ENCODE measurements around the gene PTTG2.
"Not testable (repeated sequence)": the region's sequence is repeated elsewhere in the genome, so short reads cannot be mapped to it uniquely, and the experiment has no call there.

PTTG2 gene

GRCh38 chr4:37960679-37961450 lies 667 bp downstream of the PTTG2 start:
- TF ChIP-seq POLR2AphosphoS5 (IDR thresholded peaks at IDR 0.05; ENCODE audit: low read depth, low read length) (no peak), POLR2A (IDR thresholded peaks at IDR 0.05; ENCODE audit: low read depth, low read length) (no peak), TAF1 (IDR thresholded peaks at IDR 0.05; ENCODE audit: borderline replicate concordance, low read depth, low read length) (no peak)
- DNase-seq (ENCODE audit: insufficient read length) (no peak), FAIRE-seq (no peak)

- DNase-seq (ENCODE audit: insufficient read length) (no peak), FAIRE-seq (peak; percentile 84)
- TF ChIP-seq POLR2A (IDR thresholded peaks at IDR 0.05; ENCODE audit: low read depth, low read length) (no peak), TAF1 (IDR thresholded peaks at IDR 0.05; ENCODE audit: borderline replicate concordance, low read depth, low read length) (no peak), POLR2AphosphoS5 (IDR thresholded peaks at IDR 0.05; ENCODE audit: low read depth, low read length) (no peak)
Observed at GRCh38 chr4:37964734-37965457, 4.7 kb downstream of the PTTG2 start.

DNA sequence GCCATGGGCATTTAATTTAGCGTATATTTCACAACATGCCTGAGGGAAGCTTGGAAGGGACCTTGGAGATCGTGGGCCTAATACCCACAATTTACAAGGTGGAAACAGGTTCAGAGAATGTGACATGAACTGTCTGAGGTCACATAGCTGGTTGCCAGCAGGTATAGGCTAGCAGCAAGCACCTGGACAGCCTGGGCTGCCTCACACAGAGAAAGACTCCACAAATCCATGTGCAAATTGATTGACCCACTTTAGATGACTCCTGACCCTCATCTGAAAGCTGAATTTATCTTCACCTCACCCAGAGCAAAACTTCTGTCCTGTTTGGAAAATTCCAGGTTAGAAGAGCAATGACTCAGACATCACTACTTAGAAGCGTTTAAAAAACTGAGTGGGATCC lies 5.8 kb downstream of the PTTG2 start:
- FAIRE-seq, result no peak
- TF ChIP-seq POLR2A (IDR thresholded peaks at IDR 0.05; ENCODE audit: low read depth, low read length) (no peak), POLR2AphosphoS5 (IDR thresholded peaks at IDR 0.05; ENCODE audit: low read depth, low read length) (no peak), TAF1 (IDR thresholded peaks at IDR 0.05; ENCODE audit: borderline replicate concordance, low read depth, low read length) (no peak)
- DNase-seq (ENCODE audit: insufficient read length), result no peak

DNA sequence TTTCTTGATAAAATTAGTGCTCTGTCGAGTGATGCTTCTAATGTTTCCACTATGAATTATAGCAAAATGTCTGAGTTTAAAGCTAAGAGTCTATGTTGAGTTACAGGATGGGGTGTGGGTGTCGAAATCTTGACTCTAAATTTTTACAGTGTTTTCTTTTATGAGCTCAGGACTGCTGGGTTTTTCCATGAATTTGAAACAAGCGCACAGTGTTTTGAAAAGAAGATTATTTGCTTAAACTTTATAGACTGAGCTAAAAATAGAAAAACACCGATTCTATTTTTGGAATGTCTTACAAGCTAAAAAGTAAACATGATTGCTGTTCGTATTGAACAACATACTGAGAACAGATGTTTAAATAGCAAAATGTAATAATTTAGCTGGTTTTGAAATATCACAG lies 7.5 kb downstream of the PTTG2 start:
- DNase-seq (ENCODE audit: insufficient read length), result no peak
- no peak for FAIRE-seq
- TF ChIP-seq POLR2A (IDR thresholded peaks at IDR 0.05; ENCODE audit: low read depth, low read length), result no peak
- TF ChIP-seq TAF1 (IDR thresholded peaks at IDR 0.05; ENCODE audit: borderline replicate concordance, low read depth, low read length), result no peak
- TF ChIP-seq POLR2AphosphoS5 (IDR thresholded peaks at IDR 0.05; ENCODE audit: low read depth, low read length), result no peak

- FAIRE-seq (peak; percentile 9), DNase-seq (ENCODE audit: insufficient read length) (no peak)
- no peak for TF ChIP-seq POLR2A (IDR thresholded peaks at IDR 0.05; ENCODE audit: low read depth, low read length)
- no peak for TF ChIP-seq POLR2AphosphoS5 (IDR thresholded peaks at IDR 0.05; ENCODE audit: low read depth, low read length)
- no peak for TF ChIP-seq TAF1 (IDR thresholded peaks at IDR 0.05; ENCODE audit: borderline replicate concordance, low read depth, low read length)
Observed at GRCh38 chr4:37968747-37969146, 8.5 kb downstream of the PTTG2 start.

DNA sequence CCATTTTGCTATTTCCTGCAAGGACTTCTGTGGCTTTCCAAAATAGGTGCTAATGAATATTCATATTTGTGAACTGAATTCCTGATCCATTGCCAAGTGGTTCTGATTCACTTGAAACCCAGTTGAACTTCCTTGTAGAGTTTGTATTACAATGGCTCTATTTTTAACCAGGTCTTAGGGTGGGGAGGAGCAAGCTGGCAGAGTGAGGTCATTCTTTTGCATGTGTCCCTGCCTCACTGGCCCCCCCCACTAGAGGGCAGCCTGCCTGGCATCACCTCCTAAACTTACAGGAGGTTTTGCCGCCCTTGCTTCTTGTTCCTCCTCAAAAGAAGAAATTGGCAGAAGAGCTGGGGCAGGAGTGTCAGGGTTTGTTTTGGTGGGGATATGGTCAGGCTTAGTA lies 10.5 kb downstream of the PTTG2 start:
- DNase-seq (ENCODE audit: insufficient read length) (no peak), FAIRE-seq (no peak)
- no peak for TF ChIP-seq TAF1 (IDR thresholded peaks at IDR 0.05; ENCODE audit: borderline replicate concordance, low read depth, low read length)
- TF ChIP-seq POLR2AphosphoS5 (IDR thresholded peaks at IDR 0.05; ENCODE audit: low read depth, low read length), result no peak
- TF ChIP-seq POLR2A (IDR thresholded peaks at IDR 0.05; ENCODE audit: low read depth, low read length), result no peak

DNA sequence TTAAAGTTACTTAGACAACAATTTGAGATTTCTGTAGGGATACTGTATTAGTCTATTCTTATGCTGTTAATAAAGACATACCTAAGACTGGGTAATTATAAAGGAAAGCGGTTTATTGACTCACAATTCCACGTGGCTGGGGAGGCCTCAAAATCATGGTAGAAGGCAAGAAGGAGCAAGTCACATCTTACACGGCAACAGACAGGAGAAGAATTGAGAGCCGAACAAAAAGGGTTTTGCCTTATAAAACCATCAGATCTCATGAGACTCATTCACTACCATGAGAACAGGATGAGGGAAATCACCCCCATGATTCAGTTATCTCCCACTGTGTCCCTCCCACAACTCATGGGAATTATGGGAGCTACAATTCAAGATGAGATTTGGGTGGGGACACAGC lies 11.0 kb downstream of the PTTG2 start:
- TF ChIP-seq POLR2A (IDR thresholded peaks at IDR 0.05; ENCODE audit: low read depth, low read length) (no peak), TAF1 (IDR thresholded peaks at IDR 0.05; ENCODE audit: borderline replicate concordance, low read depth, low read length) (no peak), POLR2AphosphoS5 (IDR thresholded peaks at IDR 0.05; ENCODE audit: low read depth, low read length) (no peak)
- DNase-seq (ENCODE audit: insufficient read length) (no peak), FAIRE-seq (no peak)

DNA sequence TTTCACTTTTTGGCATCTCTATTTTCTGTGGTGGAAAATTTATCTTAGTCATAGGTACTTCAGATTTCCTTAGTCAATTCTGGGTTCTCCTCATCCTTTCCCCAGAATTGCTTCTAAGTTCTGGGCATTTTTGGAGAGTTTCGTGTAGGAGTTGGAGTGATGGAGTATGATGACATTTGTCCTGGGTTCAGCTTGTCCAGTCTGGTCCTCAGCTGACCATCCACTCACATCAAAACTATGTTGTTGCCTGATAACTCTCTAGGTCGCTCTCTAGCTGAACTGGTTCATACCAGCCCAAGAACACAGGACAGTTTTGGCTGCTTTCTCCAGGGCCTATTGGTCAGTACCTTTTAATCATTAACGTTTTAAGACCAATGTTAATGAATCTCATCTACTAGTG lies 13.2 kb downstream of the PTTG2 start:
- TF ChIP-seq POLR2AphosphoS5 (IDR thresholded peaks at IDR 0.05; ENCODE audit: low read depth, low read length) (no peak), POLR2A (IDR thresholded peaks at IDR 0.05; ENCODE audit: low read depth, low read length) (no peak), TAF1 (IDR thresholded peaks at IDR 0.05; ENCODE audit: borderline replicate concordance, low read depth, low read length) (no peak)
- DNase-seq (ENCODE audit: insufficient read length) (no peak), FAIRE-seq (no peak)

- not testable (repeated sequence) for DNase-seq (ENCODE audit: insufficient read length); FAIRE-seq
Observed at GRCh38 chr4:37975321-37975822, 15.2 kb downstream of the PTTG2 start.

- FAIRE-seq (no peak), DNase-seq (ENCODE audit: insufficient read length) (no peak)
- TF ChIP-seq POLR2A (IDR thresholded peaks at IDR 0.05; ENCODE audit: low read depth, low read length) (no peak), TAF1 (IDR thresholded peaks at IDR 0.05; ENCODE audit: borderline replicate concordance, low read depth, low read length) (no peak), POLR2AphosphoS5 (IDR thresholded peaks at IDR 0.05; ENCODE audit: low read depth, low read length) (no peak)
Observed at GRCh38 chr4:37976507-37976906, 16.3 kb downstream of the PTTG2 start.

- DNase-seq (ENCODE audit: insufficient read length) (peak; percentile 77), FAIRE-seq (no peak)
- TF ChIP-seq POLR2AphosphoS5 (IDR thresholded peaks at IDR 0.05; ENCODE audit: low read depth, low read length), result no peak
Observed at GRCh38 chr4:37976991-37977470, 16.8 kb downstream of the PTTG2 start.

Measured in GM12892 (cell line).